Measurements from ENCODE around the gene MYOCOS.

MYOCOS gene

DNA sequence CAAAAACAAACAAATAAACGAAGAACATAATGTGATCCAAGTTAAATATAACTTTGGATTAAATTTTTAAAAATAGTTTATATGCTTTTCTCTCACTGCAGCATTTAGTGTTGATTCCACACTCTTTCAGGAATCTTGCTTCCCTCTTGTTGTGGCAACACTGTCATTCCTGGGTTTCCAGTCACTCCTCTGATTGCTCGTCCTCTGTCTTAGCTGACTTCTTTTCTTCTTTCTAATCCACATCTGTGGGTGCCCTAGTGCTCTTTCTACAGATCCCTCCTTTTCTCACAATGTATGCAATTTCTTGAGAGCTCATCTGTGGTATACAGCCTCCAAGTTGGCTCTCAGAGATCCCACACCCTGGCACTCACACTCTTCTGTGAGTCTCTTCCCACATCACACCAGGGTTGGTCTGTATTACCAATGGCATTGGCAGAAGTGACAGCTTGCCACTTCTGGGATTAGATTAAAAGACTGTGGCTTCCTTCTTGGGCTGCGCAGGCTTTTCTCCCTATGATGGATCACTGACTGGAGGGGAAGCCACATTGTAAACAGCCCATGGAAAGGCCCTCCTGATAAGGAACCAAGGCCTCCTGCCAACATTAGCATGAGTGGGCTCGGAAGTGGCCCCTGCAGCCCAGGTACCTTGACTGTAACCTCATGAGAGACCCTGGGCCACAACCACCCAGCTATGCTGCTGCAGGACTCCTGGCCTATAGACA, 42.0 kb downstream of the MYOCOS start:
- DNase-seq: no peak

- no peak for DNase-seq
These were observed 42.9 kb downstream of the MYOCOS start for GRCh38 chr1:171664976-171665375.

GRCh38 chr1:171666114-171666769, 44.2 kb downstream of the MYOCOS start:
- no peak for DNase-seq

- no peak for DNase-seq
These were observed 46.3 kb downstream of the MYOCOS start for GRCh38 chr1:171668372-171668771.

GRCh38 chr1:171670739-171671138, 48.7 kb downstream of the MYOCOS start:
- no peak for DNase-seq

DNA sequence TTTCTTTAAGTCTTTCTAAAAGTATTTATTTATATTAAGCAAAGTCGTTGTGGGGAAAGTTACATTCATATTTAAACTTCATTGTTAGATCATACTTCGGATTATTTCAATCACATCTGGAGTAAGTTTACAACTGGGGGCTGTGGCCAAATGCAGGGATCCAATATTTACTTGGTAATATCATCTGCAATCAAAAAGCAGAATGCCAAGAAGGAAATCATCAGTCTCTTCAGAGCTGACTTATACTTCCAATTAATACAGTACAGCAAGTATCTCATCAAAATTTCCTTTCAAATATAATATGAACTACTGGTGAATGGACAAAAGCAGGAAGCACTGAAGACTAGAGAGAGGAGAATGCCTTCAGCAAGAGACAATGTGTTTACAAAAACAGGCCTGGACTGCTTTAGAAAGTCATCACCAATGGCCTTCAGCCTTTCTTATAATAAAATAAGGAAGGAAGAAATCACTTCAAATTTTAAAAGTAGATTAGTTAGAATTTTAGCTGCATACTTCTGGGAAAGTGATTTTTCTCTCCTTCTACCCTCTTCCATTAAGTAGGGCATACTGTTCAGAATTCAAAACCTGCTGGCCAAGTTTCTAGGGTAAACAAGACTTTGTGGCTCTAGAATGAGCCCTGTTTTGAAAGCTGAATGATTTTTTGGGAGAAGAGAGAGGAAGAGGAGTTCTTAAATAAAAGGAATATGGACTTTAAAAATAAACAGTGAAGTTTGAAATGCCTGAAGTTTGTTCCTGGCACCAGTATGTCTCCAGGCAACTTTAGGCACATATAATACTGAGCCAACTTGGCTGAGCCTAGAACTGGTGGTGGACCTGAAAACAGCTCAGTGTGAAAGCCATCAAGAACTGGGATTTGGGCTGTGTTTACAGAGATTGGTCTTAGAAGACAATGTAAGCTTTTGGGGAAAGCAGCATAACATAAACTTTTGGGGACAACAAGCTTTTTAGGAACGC, 52.7 kb downstream of the MYOCOS start:
- DNase-seq: no peak
